K562 (cell line): ENCODE results near the gene ACTL10. TPM values are rescaled to one million over a fixed set of nuclear protein-coding genes. Genes with fewer than 3 reads are reported as not detected.

Experiments
- ATAC-seq: fragments of 200-7000 bp; cut with Tn5 transposase; 3 replicates; pipeline ENCODE4 v1.9.1; 2020; ENCODE audit warnings: moderate library complexity
- BruUV-seq: library from RNA; stranded (reverse); fragments of 400-500 nt; replicated peaks from 2 replicates; lab custom pipeline; 2021; lab: Mats Ljungman, UMichigan
- CTCF ChIA-PET: fragments of 300-600 bp; formaldehyde crosslinking; extraction: SDS; loops from one replicate; lab custom pipeline; 2021; ENCODE audit warnings: low intra/inter-chr PET ratio; lab: Yijun Ruan, JAX
- POLR2A ChIA-PET: fragments of 300-600, 350-650 bp; sonication (Branson Sonifier 250); formaldehyde crosslinking; extraction: SDS; loops from one replicate; lab custom pipeline; 2021; ENCODE audit warnings: antibody characterized with exemption, inconsistent platforms; lab: Yijun Ruan, JAX
- DNase-seq, 4 experiments: peaks; one replicate each; pipeline versions ENCODE4 v3.0.0 to v3.0.0-alpha.2; 2011 to 2018; ENCODE audit warnings: low spot score in 3 of 4, mixed read lengths in 3 of 4; ENCODE audit errors: extremely low read depth in 1 of 4
- FAIRE-seq: peaks from 2 replicates; lab custom pipeline; 2011; peaks lifted over from hg19 to GRCh38; lab: Jason Lieb, UNC
- H2AFZ ChIP-seq: 2 replicates; pipeline ENCODE4 v1.6.0; 2011; ENCODE audit warnings: low read depth, low read length, control low read depth, inconsistent platforms
- H3K27ac ChIP-seq: fragments of 200-600 bp; 3 replicates; pipeline ENCODE4 v1.8.0; 2011; ENCODE audit warnings: low read depth, mild to moderate bottlenecking, control low read depth, inconsistent platforms, low read length, moderate library complexity, mixed read lengths; ENCODE audit errors: extremely low read depth
- H3K27me3 ChIP-seq, 2 experiments: fragments of 300-600 bp in 1 of 2; 2 replicates in 1 of 2; 3 replicates in 1 of 2; pipeline versions ENCODE4 v1.6.0 to v1.8.0; 2011; ENCODE audit warnings: inconsistent platforms in 2 of 2, low read length in 2 of 2, mild to moderate bottlenecking in 1 of 2, mixed read lengths in 1 of 2, moderate library complexity in 1 of 2; ENCODE audit not compliant: control insufficient read depth in 2 of 2, insufficient read depth in 2 of 2
- H3K36me3 ChIP-seq: fragments of 300-600 bp; 3 replicates; pipeline ENCODE4 v1.8.0; 2011; ENCODE audit warnings: mild to moderate bottlenecking, low read length, inconsistent platforms; ENCODE audit not compliant: control insufficient read depth, insufficient read depth
- H3K4me1 ChIP-seq, 2 experiments: fragments of 200-600 bp in 1 of 2; replicated peaks in 1 of 2; 2 replicates in 1 of 2; 3 replicates in 1 of 2; pipeline versions ENCODE4 v1.5.1 to v1.8.0; 2011; ENCODE audit warnings: inconsistent platforms in 2 of 2, low read length in 2 of 2, mild to moderate bottlenecking in 1 of 2, mixed read lengths in 1 of 2, moderate library complexity in 1 of 2; ENCODE audit not compliant: control insufficient read depth in 2 of 2, insufficient read depth in 2 of 2
- H3K4me2 ChIP-seq: 2 replicates; pipeline ENCODE4 v1.6.1; 2011; ENCODE audit warnings: low read length, control low read depth, inconsistent platforms, mixed read lengths; ENCODE audit not compliant: insufficient read depth
- H3K4me3 ChIP-seq: fragments of 200-600 bp; sonication (generic), shearing (Covaris generic); 2 replicates; pipeline ENCODE4 v1.5.1; 2016; ENCODE audit warnings: control low read depth, inconsistent platforms
- H3K79me2 ChIP-seq: fragments of 200-600 bp; 3 replicates; pipeline ENCODE4 v1.8.0; 2011; ENCODE audit warnings: low read length, inconsistent platforms; ENCODE audit not compliant: control insufficient read depth, insufficient read depth
- H3K9ac ChIP-seq, 2 experiments: 2 replicates each; pipeline versions ENCODE4 v1.6.0 to v1.6.1; 2011; ENCODE audit warnings: low read depth in 2 of 2, low read length in 2 of 2, control low read depth in 1 of 2, inconsistent platforms in 1 of 2, mild to moderate bottlenecking in 1 of 2, mixed read lengths in 1 of 2; ENCODE audit not compliant: insufficient read depth in 1 of 2
- H3K9me1 ChIP-seq: one replicate; pipeline ENCODE4 v1.6.0; 2011; ENCODE audit warnings: inconsistent platforms, mild to moderate bottlenecking, low read length, moderate library complexity; ENCODE audit not compliant: control insufficient read depth, insufficient read depth
- H3K9me3 ChIP-seq: replicated peaks from 2 replicates; pipeline ENCODE4 v1.5.1; 2011; ENCODE audit warnings: low read depth, low read length, inconsistent platforms; ENCODE audit not compliant: control insufficient read depth, insufficient read depth
- H4K20me1 ChIP-seq: replicated peaks from 2 replicates; pipeline ENCODE4 v1.6.1; 2011; ENCODE audit warnings: low read length, inconsistent platforms, mixed read lengths; ENCODE audit not compliant: control insufficient read depth, insufficient read depth
- CBFB ChIP-seq: sonication (generic); formaldehyde crosslinking; IDR thresholded peaks from 2 replicates; pipeline ENCODE4 v1.4.0; 2020; ENCODE audit warnings: mild to moderate bottlenecking, missing genetic modification reagents
- COPS2 ChIP-seq: fragments of 450-650 bp; conservative IDR thresholded peaks from 2 replicates; pipeline ENCODE4 v1.6.1; 2016; ENCODE audit warnings: mild to moderate bottlenecking, moderate library complexity
- GABPB2 ChIP-seq: fragments of 250-450 bp; sonication (Bioruptor Pico); conservative IDR thresholded peaks from 2 replicates; pipeline ENCODE4 v1.5.1; 2021; ENCODE audit warnings: mild to moderate bottlenecking
- MAFG ChIP-seq: fragments of 450-650 bp; conservative IDR thresholded peaks from 2 replicates; pipeline ENCODE4 v1.6.1; 2016; ENCODE audit warnings: missing genetic modification characterization, missing compliant biosample characterization
- MIER1 ChIP-seq: fragments of 450-650 bp; IDR thresholded peaks from 2 replicates; pipeline ENCODE4 v1.6.1; 2016; ENCODE audit warnings: antibody characterized with exemption, mild to moderate bottlenecking, low read depth
- MXI1 ChIP-seq: IDR thresholded peaks from 2 replicates; pipeline ENCODE4 v1.6.1; 2011; ENCODE audit warnings: low read depth, mild to moderate bottlenecking, improper control_type of control experiment, low read length
- POLR2G ChIP-seq: fragments of 200-400 bp; formaldehyde crosslinking; IDR thresholded peaks from 2 replicates; pipeline ENCODE4 v1.6.1; 2017; ENCODE audit warnings: low read depth, mild to moderate bottlenecking, antibody characterized with exemption, low read length, moderate library complexity
- PPARD ChIP-seq: fragments of 250-450 bp; sonication (Bioruptor Pico); IDR thresholded peaks from 2 replicates; pipeline ENCODE4 v1.8.0; 2022; ENCODE audit warnings: inconsistent platforms, mild to moderate bottlenecking, moderate library complexity
- SUPT5H ChIP-seq: fragments of 450-650 bp; IDR thresholded peaks from 2 replicates; pipeline ENCODE4 v1.6.1; 2016
- ZNF184 ChIP-seq: sonication (generic); formaldehyde crosslinking; IDR thresholded peaks from 2 replicates; pipeline ENCODE4 v1.5.0; 2020; ENCODE audit warnings: missing genetic modification reagents
- ZNF639 ChIP-seq, 2 experiments: fragments of 200-800 bp in 1 of 2; sonication (Bioruptor generic) in 1 of 2; sonication (generic) in 1 of 2; formaldehyde crosslinking in 1 of 2; IDR thresholded peaks in 1 of 2; conservative IDR thresholded peaks in 1 of 2; 2 replicates each; pipeline versions ENCODE4 v1.5.0 to v1.6.1; 2016 to 2020; ENCODE audit warnings: missing compliant biosample characterization in 1 of 2, missing genetic modification characterization in 1 of 2, missing genetic modification reagents in 1 of 2
- WGBS: fragments of 100-300 bp; shearing (Covaris generic); methylation state at CpG from one replicate; pipeline ENCODE4 v1.1.6; 2016; ENCODE audit warnings: low coverage, mixed read lengths; ENCODE audit not compliant: insufficient coverage; ENCODE audit errors: missing lambda C conversion rate; 5-methylcytosine and 5-hydroxymethylcytosine counted together
- in situ Hi-C: fragments of 300-500 bp; cut with MboI; formaldehyde crosslinking; loops from 4 replicates; pipeline ENCODE4 v1.15.0; 2018; ENCODE audit warnings: inconsistent platforms, mixed read lengths
- intact Hi-C: fragments of 100-400 bp; cut with micrococcal nuclease; formaldehyde crosslinking; loops from 2 replicates; pipeline ENCODE4 v1.14.2; 2022
- polyA plus RNA-seq, 8 experiments: library from polyadenylated mRNA; depleted of rRNA in 4 of 8; stranded (reverse) in 5 of 8; unstranded in 3 of 8; fragments of >200 nt; fragmentation: Nextera tagmentation in 2 of 8; fragmentation: Illumina TruSeq in 1 of 8; extraction: Ambion mirVana in 2 of 8; extraction: Trizol in 1 of 8; gene quantifications; 2 replicates each; pipeline versions ENCODE4 v1.2.1 to v1.2.3, GENCODE V29; 2011 to 2014; ENCODE audit warnings: inconsistent platforms in 1 of 8, missing spikeins in 1 of 8
- total RNA-seq, 7 experiments: library from RNA; depleted of rRNA in 6 of 7; stranded (reverse); fragments of >200 nt in 6 of 7; fragmentation: Illumina TruSeq in 2 of 7; extraction: Trizol in 2 of 7; gene quantifications; 2 replicates each; pipeline versions ENCODE4 v1.2.1 to v1.2.3, GENCODE V29; 2011 to 2021; ENCODE audit warnings: low replicate concordance in 1 of 7
- TF ChIP-seq, protein P1 (sequence below): sonication (generic); formaldehyde crosslinking; IDR thresholded peaks from 2 replicates; pipeline ENCODE4 v1.8.0; 2023; ENCODE audit warnings: mild to moderate bottlenecking, missing genetic modification reagents
- TF ChIP-seq, protein P2 (sequence below): sonication (generic); IDR thresholded peaks from 2 replicates; pipeline ENCODE4 v1.6.1; 2016
- TF ChIP-seq, protein P3 (sequence below): fragments of 450-650 bp; formaldehyde crosslinking; IDR thresholded peaks from 2 replicates; pipeline ENCODE4 v1.4.0; 2022; ENCODE audit warnings: missing genetic modification characterization

The ACTL10 gene
- total and polyA plus RNA-seq, 9 of the 15 experiments (the other 6 are each of a cell fraction or from before 2014, with no cell fraction given) = 0.07 to 0.14 TPM; not detected in 7

DNA sequence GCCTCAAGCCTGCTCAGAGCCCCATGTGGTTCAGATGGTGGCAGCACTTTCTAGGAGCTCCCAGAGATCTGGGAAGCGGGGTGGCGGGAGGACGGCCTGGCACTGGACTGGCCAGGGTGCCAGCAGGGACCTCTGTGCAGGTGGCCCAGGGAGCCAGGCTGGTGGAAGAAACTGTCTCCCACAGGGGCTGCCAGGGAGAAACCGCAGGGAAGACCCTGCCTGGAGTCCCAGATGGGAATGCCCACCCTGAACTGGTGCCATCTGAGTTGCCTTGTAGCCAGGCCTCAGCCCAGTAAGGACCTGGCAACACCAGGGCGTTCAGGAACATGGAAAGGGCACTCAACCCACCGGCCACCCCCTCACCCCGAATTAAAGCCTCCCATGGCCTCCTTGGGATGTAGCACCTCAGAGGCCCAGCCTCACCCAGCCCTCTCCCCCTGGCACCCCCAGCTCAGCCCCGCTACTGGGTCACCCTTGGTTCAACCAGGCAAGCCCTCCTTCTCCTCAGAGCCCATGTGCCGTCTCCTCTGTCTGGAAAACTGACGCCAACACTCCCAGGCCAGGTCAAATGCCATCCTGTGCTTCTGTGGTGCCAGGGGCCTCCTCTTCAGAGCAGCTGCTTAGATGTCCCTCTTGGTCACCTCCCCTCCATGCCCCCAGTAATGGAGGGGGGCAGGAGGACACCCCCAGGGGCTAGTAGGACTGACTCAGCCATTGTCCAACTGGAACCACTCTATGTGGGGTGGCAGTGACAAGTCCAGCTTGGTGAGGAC, 10.5 kb upstream of the ACTL10 start:
- H3K9ac ChIP-seq = peak overlapping the region in 1 of 2 experiments; percentile 41; a peak in 2 of 4 replicates
- DNase-seq (no peak), FAIRE-seq (no peak), ATAC-seq (no peak)
- no peak overlapping the region for H3K27ac ChIP-seq
- CTCF ChIA-PET = no interaction called here
- no peak overlapping the region for H3K4me3 ChIP-seq
- no peak overlapping the region for H2AFZ ChIP-seq
- no peaks in the 10 kb centered on the region for H3K79me2 ChIP-seq
- H4K20me1 ChIP-seq = peaks cover 25% of the 10 kb centered on the region; the same call in 1 of the 2 replicates
- peaks cover 49% of the 10 kb centered on the region; the same call in 2 of the 3 replicates for H3K36me3 ChIP-seq
- no TSS peak for BruUV-seq
- POLR2A ChIA-PET = interaction anchor here (0.5 to 4.5 kb wide), 5 partner anchors 9 to 125 kb away, joined by 3 to 51 read pairs (median 4); partner anchors contain the start of gene ACTL10
- H3K9me3 ChIP-seq = no peaks in the 10 kb centered on the region
- H3K4me1 ChIP-seq = peaks cover 6 to 41% of the 10 kb centered on the region in 2 experiments; a peak in 3 of 5 replicates
- 90% methylated on average over 10 of the region's 10 CpGs for WGBS
- in situ Hi-C loops = loop anchor here (10.0 kb wide), 1 partner anchor 241 kb away; no protein-coding TSS in a partner anchor
- no peaks in the 10 kb centered on the region for H3K9me1 ChIP-seq
- H3K4me2 ChIP-seq = no peak overlapping the region
- H3K27me3 ChIP-seq = no peaks in the 10 kb centered on the region
- intact Hi-C loops = no loop called here
- TF ChIP-seq PPARD (CRISPR knock-in tag) (no peak), ZNF184 (CRISPR knock-in tag) (no peak), ZNF639 (CRISPR knock-in tag; conservative IDR thresholded peaks at IDR 0.05 in 1 of 2, IDR thresholded peaks at IDR 0.05 in 1 of 2) (no peak), GABPB2 (CRISPR knock-in tag) (no peak), MIER1 (no peak), COPS2 (no peak), POLR2G (peak; percentile 60), CBFB (no peak), SUPT5H (peak; percentile 50; the same call in 1 of the 2 replicates), MXI1 (no peak), MAFG (tag) (no peak)
- TF ChIP-seq, protein P1, sequence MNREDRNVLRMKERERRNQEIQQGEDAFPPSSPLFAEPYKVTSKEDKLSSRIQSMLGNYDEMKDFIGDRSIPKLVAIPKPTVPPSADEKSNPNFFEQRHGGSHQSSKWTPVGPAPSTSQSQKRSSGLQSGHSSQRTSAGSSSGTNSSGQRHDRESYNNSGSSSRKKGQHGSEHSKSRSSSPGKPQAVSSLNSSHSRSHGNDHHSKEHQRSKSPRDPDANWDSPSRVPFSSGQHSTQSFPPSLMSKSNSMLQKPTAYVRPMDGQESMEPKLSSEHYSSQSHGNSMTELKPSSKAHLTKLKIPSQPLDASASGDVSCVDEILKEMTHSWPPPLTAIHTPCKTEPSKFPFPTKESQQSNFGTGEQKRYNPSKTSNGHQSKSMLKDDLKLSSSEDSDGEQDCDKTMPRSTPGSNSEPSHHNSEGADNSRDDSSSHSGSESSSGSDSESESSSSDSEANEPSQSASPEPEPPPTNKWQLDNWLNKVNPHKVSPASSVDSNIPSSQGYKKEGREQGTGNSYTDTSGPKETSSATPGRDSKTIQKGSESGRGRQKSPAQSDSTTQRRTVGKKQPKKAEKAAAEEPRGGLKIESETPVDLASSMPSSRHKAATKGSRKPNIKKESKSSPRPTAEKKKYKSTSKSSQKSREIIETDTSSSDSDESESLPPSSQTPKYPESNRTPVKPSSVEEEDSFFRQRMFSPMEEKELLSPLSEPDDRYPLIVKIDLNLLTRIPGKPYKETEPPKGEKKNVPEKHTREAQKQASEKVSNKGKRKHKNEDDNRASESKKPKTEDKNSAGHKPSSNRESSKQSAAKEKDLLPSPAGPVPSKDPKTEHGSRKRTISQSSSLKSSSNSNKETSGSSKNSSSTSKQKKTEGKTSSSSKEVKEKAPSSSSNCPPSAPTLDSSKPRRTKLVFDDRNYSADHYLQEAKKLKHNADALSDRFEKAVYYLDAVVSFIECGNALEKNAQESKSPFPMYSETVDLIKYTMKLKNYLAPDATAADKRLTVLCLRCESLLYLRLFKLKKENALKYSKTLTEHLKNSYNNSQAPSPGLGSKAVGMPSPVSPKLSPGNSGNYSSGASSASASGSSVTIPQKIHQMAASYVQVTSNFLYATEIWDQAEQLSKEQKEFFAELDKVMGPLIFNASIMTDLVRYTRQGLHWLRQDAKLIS (CRISPR knock-in tag) = no peak
- TF ChIP-seq, protein P2, sequence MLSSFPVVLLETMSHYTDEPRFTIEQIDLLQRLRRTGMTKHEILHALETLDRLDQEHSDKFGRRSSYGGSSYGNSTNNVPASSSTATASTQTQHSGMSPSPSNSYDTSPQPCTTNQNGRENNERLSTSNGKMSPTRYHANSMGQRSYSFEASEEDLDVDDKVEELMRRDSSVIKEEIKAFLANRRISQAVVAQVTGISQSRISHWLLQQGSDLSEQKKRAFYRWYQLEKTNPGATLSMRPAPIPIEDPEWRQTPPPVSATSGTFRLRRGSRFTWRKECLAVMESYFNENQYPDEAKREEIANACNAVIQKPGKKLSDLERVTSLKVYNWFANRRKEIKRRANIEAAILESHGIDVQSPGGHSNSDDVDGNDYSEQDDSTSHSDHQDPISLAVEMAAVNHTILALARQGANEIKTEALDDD = no peak
- TF ChIP-seq, protein P3, sequence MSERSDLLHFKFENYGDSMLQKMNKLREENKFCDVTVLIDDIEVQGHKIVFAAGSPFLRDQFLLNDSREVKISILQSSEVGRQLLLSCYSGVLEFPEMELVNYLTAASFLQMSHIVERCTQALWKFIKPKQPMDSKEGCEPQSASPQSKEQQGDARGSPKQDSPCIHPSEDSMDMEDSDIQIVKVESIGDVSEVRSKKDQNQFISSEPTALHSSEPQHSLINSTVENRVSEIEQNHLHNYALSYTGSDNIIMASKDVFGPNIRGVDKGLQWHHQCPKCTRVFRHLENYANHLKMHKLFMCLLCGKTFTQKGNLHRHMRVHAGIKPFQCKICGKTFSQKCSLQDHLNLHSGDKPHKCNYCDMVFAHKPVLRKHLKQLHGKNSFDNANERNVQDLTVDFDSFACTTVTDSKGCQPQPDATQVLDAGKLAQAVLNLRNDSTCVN = no peak
